ENCODE measurements around the gene G3BP1. TPM values are rescaled to one million over a fixed set of nuclear protein-coding genes. Genes with fewer than 3 reads are reported as not detected.

Gene G3BP1
- total and polyA plus RNA-seq, 9 of the 15 experiments (the other 6 are each of a cell fraction or from before 2014, with no cell fraction given): 54.7 to 264 (median 105) TPM

DNA sequence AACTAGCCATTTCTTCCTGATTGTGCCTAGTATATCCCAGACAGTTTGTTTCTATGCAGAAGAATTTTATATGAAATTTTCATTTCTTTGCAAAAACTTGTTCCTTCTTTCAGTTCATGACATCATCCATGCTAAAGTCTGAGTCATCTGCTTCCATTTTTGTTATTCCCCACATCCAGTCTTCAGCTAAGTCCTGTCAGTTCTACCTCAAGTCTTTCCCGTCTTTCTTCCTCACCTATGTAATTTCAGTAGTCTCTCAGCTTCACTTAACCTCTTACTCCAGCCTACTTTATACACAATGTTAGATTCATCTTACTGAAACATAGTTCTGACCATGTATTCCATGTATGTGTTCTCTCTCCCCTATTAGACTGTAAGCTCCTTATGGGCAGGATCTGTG, 39.1 kb downstream of the G3BP1 start:
- Histone ChIP-seq H3K9me1 (ENCODE audit: control insufficient read depth, insufficient read depth, low read length) (no peaks in the 10 kb centered on the region), H3K4me2 (ENCODE audit: insufficient read depth, low read length) (no peak overlapping the region), H3K4me3 (no peak overlapping the region), H3K79me2 (ENCODE audit: control insufficient read depth, insufficient read depth, low read length) (peaks cover 15% of the 10 kb centered on the region; the same call in 1 of the 3 replicates), H3K9me3 (replicated peaks; ENCODE audit: control insufficient read depth, insufficient read depth, low read depth, low read length) (no peaks in the 10 kb centered on the region), H3K36me3 (ENCODE audit: control insufficient read depth, insufficient read depth, low read length) (peaks cover 99% of the 10 kb centered on the region), H2AFZ (ENCODE audit: low read depth, low read length) (no peak overlapping the region), H4K20me1 (replicated peaks; ENCODE audit: control insufficient read depth, insufficient read depth, low read length) (no peaks in the 10 kb centered on the region), H3K27ac (ENCODE audit: extremely low read depth, low read depth, low read length) (no peak overlapping the region), H3K9ac (ENCODE audit: insufficient read depth in 1 of 2, low read depth in 2 of 2, low read length in 2 of 2) (no peak overlapping the region), H3K27me3 (ENCODE audit: control insufficient read depth in 2 of 2, insufficient read depth in 2 of 2, low read length in 2 of 2) (no peaks in the 10 kb centered on the region), H3K4me1 (replicated peaks in 1 of 2; ENCODE audit: control insufficient read depth in 2 of 2, insufficient read depth in 2 of 2, low read length in 2 of 2) (no peaks in the 10 kb centered on the region)
- CTCF ChIA-PET (ENCODE audit: low intra/inter-chr PET ratio): no interaction called here
- POLR2A ChIA-PET: interaction anchor here (0.6 kb wide), 1 partner anchor 85 kb away, joined by 3 read pairs; no protein-coding TSS in a partner anchor
- 89% methylated on average over 1 of the region's 1 CpG for WGBS (ENCODE audit: insufficient coverage, low coverage, missing lambda C conversion rate)
- no peak for DNase-seq (ENCODE audit: extremely low read depth in 1 of 4, low spot score in 3 of 4)
- intact Hi-C loops (cut with micrococcal nuclease): no loop called here
- no peak for FAIRE-seq
- no TSS peak for BruUV-seq (replicated peaks)
- in situ Hi-C loops (cut with MboI): no loop called here
- ATAC-seq: no peak
- TF ChIP-seq CBX3 (IDR thresholded peaks at IDR 0.05; ENCODE audit: borderline replicate concordance in 1 of 2, low read length in 2 of 2) (peak in 1 of 2 experiments; percentile 36; a peak in 1 of 3 replicates), JUND (IDR thresholded peaks at IDR 0.05; ENCODE audit: borderline replicate concordance, low read depth, low read length) (no peak), JUND (tag; IDR thresholded peaks at IDR 0.05; ENCODE audit: borderline replicate concordance, low read depth, low read length) (0 out of 3 replicates have a peak, but pooled peaks have one; percentile 15), NFRKB (IDR thresholded peaks at IDR 0.05; ENCODE audit: low read depth) (no peak), PCBP2 (IDR thresholded peaks at IDR 0.05; ENCODE audit: low read depth, low read length, poor library complexity, severe bottlenecking) (no peak), ZBED1 (IDR thresholded peaks at IDR 0.05) (no peak), SNIP1 (IDR thresholded peaks at IDR 0.05; ENCODE audit: low read depth) (no peak), EHMT2 (IDR thresholded peaks at IDR 0.05) (no peak), MEIS2 (IDR thresholded peaks at IDR 0.05; ENCODE audit: partially characterized antibody) (no peak), L3MBTL2 (IDR thresholded peaks at IDR 0.05) (no peak), PTBP1 (IDR thresholded peaks at IDR 0.05; ENCODE audit: low read depth, low read length) (no peak), HDAC3 (IDR thresholded peaks at IDR 0.05; ENCODE audit: borderline replicate concordance, partially characterized antibody) (no peak), CXXC5 (CRISPR knock-in tag; IDR thresholded peaks at IDR 0.05) (no peak), JUN (IDR thresholded peaks at IDR 0.05; ENCODE audit: borderline replicate concordance, low read depth, low read length) (no peak), JUN (CRISPR knock-in tag; IDR thresholded peaks at IDR 0.05; ENCODE audit: borderline replicate concordance) (no peak), ERF (CRISPR knock-in tag; IDR thresholded peaks at IDR 0.05) (no peak), RFX7 (CRISPR knock-in tag; IDR thresholded peaks at IDR 0.05) (no peak), SMAD2 (IDR thresholded peaks at IDR 0.05; ENCODE audit: low read depth, low read length) (no peak), SMAD4 (CRISPR knock-in tag; conservative IDR thresholded peaks at IDR 0.05) (no peak), NCOA4 (IDR thresholded peaks at IDR 0.05; ENCODE audit: partially characterized antibody) (no peak), MTA3 (IDR thresholded peaks at IDR 0.05; ENCODE audit: borderline replicate concordance) (no peak), ZNF75A (CRISPR knock-in tag; IDR thresholded peaks at IDR 0.05) (no peak), CHD1 (IDR thresholded peaks at IDR 0.05; ENCODE audit: low read length) (no peak), ARHGAP35 (IDR thresholded peaks at IDR 0.05; ENCODE audit: partially characterized antibody) (no peak), ZNF140 (CRISPR knock-in tag; IDR thresholded peaks at IDR 0.05) (no peak)
- TF ChIP-seq, protein P1, sequence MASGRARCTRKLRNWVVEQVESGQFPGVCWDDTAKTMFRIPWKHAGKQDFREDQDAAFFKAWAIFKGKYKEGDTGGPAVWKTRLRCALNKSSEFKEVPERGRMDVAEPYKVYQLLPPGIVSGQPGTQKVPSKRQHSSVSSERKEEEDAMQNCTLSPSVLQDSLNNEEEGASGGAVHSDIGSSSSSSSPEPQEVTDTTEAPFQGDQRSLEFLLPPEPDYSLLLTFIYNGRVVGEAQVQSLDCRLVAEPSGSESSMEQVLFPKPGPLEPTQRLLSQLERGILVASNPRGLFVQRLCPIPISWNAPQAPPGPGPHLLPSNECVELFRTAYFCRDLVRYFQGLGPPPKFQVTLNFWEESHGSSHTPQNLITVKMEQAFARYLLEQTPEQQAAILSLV (tag; IDR thresholded peaks at IDR 0.05): no peak
- TF ChIP-seq, protein P2, sequence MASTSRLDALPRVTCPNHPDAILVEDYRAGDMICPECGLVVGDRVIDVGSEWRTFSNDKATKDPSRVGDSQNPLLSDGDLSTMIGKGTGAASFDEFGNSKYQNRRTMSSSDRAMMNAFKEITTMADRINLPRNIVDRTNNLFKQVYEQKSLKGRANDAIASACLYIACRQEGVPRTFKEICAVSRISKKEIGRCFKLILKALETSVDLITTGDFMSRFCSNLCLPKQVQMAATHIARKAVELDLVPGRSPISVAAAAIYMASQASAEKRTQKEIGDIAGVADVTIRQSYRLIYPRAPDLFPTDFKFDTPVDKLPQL (IDR thresholded peaks at IDR 0.05; ENCODE audit: extremely low read depth, insufficient read length): no peak

All from K562 (cell line).